Bronchial epithelial cell (primary cell): ENCODE results near the gene ANKRD23. TPM values are rescaled to one million over a fixed set of nuclear protein-coding genes. Genes with fewer than 3 reads are reported as not detected.

ENCODE experiments used
- DNase-seq: peaks from one replicate; pipeline ENCODE4 v3.0.0-alpha.2; 2010; ENCODE audit warnings: low read depth
- FAIRE-seq: peaks from 2 replicates; lab custom pipeline; 2011; peaks lifted over from hg19 to GRCh38; lab: Jason Lieb, UNC
- H3K27me3 ChIP-seq: 2 replicates; pipeline ENCODE4 v1.5.1; 2011; ENCODE audit warnings: low read length; ENCODE audit not compliant: control insufficient read depth, insufficient read depth
- H3K36me3 ChIP-seq: 2 replicates; pipeline ENCODE4 v1.5.1; 2011; ENCODE audit warnings: low read length; ENCODE audit not compliant: control insufficient read depth, insufficient read depth
- H3K4me3 ChIP-seq: 2 replicates; pipeline ENCODE4 v1.5.1; 2011; ENCODE audit warnings: mild to moderate bottlenecking, low read depth, low read length, control low read depth
- total RNA-seq: library from RNA; depleted of rRNA; stranded (reverse); fragments of >200 nt; gene quantifications from 2 replicates; pipeline ENCODE4 v1.2.1, GENCODE V29; 2014
- TF ChIP-seq, protein P1 (sequence below): IDR thresholded peaks from 2 replicates; pipeline ENCODE4 v1.5.1; 2011; ENCODE audit warnings: mild to moderate bottlenecking, moderate library complexity, low read length, control low read depth, inconsistent platforms; ENCODE audit not compliant: insufficient read depth, severe bottlenecking

Gene ANKRD23
- total RNA-seq, 1 donor from 2014 or later, result 0.79 TPM

DNA sequence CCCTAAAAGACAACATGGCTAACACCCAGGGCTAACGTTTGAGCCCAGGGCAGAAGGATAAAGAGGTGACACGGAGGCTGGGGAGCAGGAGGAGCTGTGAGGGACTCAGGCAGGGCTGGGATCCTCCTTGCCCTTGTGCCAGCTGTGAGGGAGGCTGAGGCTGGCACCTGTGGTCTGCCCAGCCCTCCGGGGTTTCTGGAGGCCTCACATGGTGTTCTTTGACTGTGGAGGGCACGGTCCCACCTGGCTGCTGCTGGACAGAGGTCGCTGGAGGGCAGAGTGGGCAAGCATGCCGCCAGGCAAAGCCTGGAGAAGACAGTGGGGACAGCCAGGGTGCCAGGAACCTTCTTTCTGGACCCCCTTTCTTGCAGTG is 54.6 kb downstream of the ANKRD23 start:
- TF ChIP-seq, protein P1, sequence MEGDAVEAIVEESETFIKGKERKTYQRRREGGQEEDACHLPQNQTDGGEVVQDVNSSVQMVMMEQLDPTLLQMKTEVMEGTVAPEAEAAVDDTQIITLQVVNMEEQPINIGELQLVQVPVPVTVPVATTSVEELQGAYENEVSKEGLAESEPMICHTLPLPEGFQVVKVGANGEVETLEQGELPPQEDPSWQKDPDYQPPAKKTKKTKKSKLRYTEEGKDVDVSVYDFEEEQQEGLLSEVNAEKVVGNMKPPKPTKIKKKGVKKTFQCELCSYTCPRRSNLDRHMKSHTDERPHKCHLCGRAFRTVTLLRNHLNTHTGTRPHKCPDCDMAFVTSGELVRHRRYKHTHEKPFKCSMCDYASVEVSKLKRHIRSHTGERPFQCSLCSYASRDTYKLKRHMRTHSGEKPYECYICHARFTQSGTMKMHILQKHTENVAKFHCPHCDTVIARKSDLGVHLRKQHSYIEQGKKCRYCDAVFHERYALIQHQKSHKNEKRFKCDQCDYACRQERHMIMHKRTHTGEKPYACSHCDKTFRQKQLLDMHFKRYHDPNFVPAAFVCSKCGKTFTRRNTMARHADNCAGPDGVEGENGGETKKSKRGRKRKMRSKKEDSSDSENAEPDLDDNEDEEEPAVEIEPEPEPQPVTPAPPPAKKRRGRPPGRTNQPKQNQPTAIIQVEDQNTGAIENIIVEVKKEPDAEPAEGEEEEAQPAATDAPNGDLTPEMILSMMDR, result no peak
- no peak for FAIRE-seq

DNA sequence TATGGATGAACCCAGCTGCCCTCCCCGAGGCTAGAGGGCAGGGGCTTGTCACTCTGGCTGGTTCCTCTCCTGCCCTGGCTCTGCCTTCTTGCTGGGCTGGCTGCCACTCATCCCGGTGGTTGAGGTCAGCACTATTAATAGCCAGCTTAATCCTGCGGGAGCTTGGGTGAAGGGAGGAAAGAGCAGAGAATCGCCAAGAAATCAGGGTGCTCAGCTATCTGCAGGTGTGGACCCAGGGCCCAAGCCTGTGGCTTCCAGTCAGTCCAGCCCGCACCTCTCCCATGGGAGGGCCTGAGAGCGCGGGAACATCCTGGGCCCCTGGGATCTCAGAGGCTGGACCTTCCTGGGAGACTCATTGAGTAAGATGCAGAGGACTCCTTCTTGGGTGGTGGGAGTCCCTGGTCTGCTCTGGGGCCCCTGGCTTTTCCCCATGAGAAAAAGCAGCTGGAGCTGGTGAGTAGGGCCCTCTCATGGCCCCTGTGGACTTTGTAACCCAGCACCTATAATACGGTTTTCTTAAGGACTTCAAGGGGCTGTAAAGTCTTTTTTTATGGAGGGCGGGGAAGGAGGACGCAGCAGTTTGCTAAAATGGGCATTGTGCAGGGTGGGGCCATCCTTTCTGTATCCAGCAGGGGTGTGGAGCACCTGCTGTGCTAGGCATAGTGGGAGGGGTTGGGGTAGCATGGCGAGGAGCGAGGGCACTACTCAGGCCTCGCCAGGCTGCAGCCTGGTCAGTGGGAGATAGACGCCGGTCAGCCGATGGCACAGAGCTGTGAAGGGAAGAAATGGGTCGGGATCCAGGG is 55.2 kb downstream of the ANKRD23 start:
- TF ChIP-seq, protein P1, result no peak
- FAIRE-seq, result no peak

More for the DNA sequence above, 54.6 kb downstream of the ANKRD23 start:
- no peak overlapping the region for H3K4me3 ChIP-seq
- no peaks in the 10 kb centered on the region for H3K36me3 ChIP-seq
- no peak for DNase-seq
- H3K27me3 ChIP-seq, result no peaks in the 10 kb centered on the region

More for the DNA sequence above, 55.2 kb downstream of the ANKRD23 start:
- no peak overlapping the region for H3K4me3 ChIP-seq
- no peaks in the 10 kb centered on the region for H3K36me3 ChIP-seq
- no peaks in the 10 kb centered on the region for H3K27me3 ChIP-seq
- DNase-seq, result no peak

Other genes with a start within 250 kb of the ANKRD23 start
- gene KANSL3, start 205.7 kb downstream of the ANKRD23 start, total RNA-seq, result 16.3 and 21.3 TPM in 2 replicates
- under 0.01 TPM in 2 replicates for gene FER1L5, start 201.3 kb downstream of the ANKRD23 start, total RNA-seq
- 15.3 and 18.9 TPM in 2 replicates for gene LMAN2L, start 104.0 kb downstream of the ANKRD23 start, total RNA-seq
- gene CNNM4, start 83.1 kb downstream of the ANKRD23 start, total RNA-seq, result 3.4 and 5.5 TPM in 2 replicates
- gene CNNM3, start 27.8 kb downstream of the ANKRD23 start, total RNA-seq, result 5.9 and 6.1 TPM in 2 replicates
- 5.8 and 8.2 TPM in 2 replicates for gene ANKRD39, start 14.0 kb upstream of the ANKRD23 start, total RNA-seq
- 7.8 and 8.2 TPM in 2 replicates for gene SEMA4C, start 26.1 kb upstream of the ANKRD23 start, total RNA-seq
- gene FAM178B, start 142.6 kb upstream of the ANKRD23 start, total RNA-seq, result not detected in 2 replicates